HuH-7.5 (cell line): ENCODE data around the gene IGFBP1.
"Not testable (repeated sequence)": the region's sequence is repeated elsewhere in the genome, so short reads cannot be mapped to it uniquely, and the experiment has no call there.

Experiments used
- DNase-seq: peaks from one replicate; pipeline ENCODE4 v3.0.0; 2011; ENCODE audit warnings: low spot score

The IGFBP1 gene

GRCh38 chr7:45888185-45888992 lies at the start of gene IGFBP1:
Gene IGFBP1 (plus strand): TSS chr7:45888488. CDS start chr7:45888653, 165 bp downstream.
- DNase-seq: peak; percentile 37

- not testable (repeated sequence) for DNase-seq
Observed at GRCh38 chr7:45838852-45839251, 49.4 kb upstream of the IGFBP1 start.

GRCh38 chr7:45841926-45842717 lies 46.2 kb upstream of the IGFBP1 start:
- DNase-seq: not testable (repeated sequence)

- not testable (repeated sequence) for DNase-seq
Observed at GRCh38 chr7:45846536-45846935, 41.8 kb upstream of the IGFBP1 start.

GRCh38 chr7:45848734-45849133 lies 39.6 kb upstream of the IGFBP1 start:
- DNase-seq: not testable (repeated sequence)

- DNase-seq: not testable (repeated sequence)
Observed at GRCh38 chr7:45852984-45853383, 35.3 kb upstream of the IGFBP1 start.

GRCh38 chr7:45853491-45853890 lies 34.8 kb upstream of the IGFBP1 start:
- DNase-seq: not testable (repeated sequence)

GRCh38 chr7:45855680-45856079 lies 32.6 kb upstream of the IGFBP1 start:
- DNase-seq: not testable (repeated sequence)

- not testable (repeated sequence) for DNase-seq
Observed at GRCh38 chr7:45856888-45857287, 31.4 kb upstream of the IGFBP1 start.

- no peak for DNase-seq
Observed at GRCh38 chr7:45863715-45864114, 24.6 kb upstream of the IGFBP1 start.

GRCh38 chr7:45865594-45866410 lies 22.5 kb upstream of the IGFBP1 start:
- no peak for DNase-seq

- DNase-seq: no peak
Observed at GRCh38 chr7:45867471-45867870, 20.8 kb upstream of the IGFBP1 start.

GRCh38 chr7:45869426-45869825 lies 18.9 kb upstream of the IGFBP1 start:
- DNase-seq: no peak

- peak; percentile 58 for DNase-seq
Observed at GRCh38 chr7:45872116-45873034, 15.9 kb upstream of the IGFBP1 start.

GRCh38 chr7:45873035-45873354 lies 15.3 kb upstream of the IGFBP1 start, which contains the start of gene CCDC201:
Gene CCDC201 (minus strand): TSS chr7:45873082. CDS start chr7:45873007, 75 bp downstream.
- DNase-seq: no peak

- DNase-seq: no peak
Observed at GRCh38 chr7:45873355-45873754, 14.9 kb upstream of the IGFBP1 start.

GRCh38 chr7:45874408-45875131 lies 13.7 kb upstream of the IGFBP1 start:
- no peak for DNase-seq

- DNase-seq: no peak
Observed at GRCh38 chr7:45876519-45876918, 11.8 kb upstream of the IGFBP1 start.

- DNase-seq: no peak
Observed at GRCh38 chr7:45878457-45879144, 9.7 kb upstream of the IGFBP1 start.

GRCh38 chr7:45880433-45880860 lies 7.8 kb upstream of the IGFBP1 start:
- DNase-seq: no peak
